NCI-H526 treated with DMSO at 0.1 percent for 48 hours (cell line): Measurements from ENCODE around the gene EYA4.
"Not testable (repeated sequence)": the region's sequence is repeated elsewhere in the genome, so short reads cannot be mapped to it uniquely, and the experiment has no call there.

Experiments
- DNase-seq: peaks from one replicate; lab custom pipeline; 2025; lab: John Stamatoyannopoulos, UW

Gene EYA4

GRCh38 chr6:133532908-133533307 is 291.8 kb downstream of the EYA4 start:
- no peak for DNase-seq

- no peak for DNase-seq
Measured at GRCh38 chr6:133539502-133540259, 298.5 kb downstream of the EYA4 start.

DNA sequence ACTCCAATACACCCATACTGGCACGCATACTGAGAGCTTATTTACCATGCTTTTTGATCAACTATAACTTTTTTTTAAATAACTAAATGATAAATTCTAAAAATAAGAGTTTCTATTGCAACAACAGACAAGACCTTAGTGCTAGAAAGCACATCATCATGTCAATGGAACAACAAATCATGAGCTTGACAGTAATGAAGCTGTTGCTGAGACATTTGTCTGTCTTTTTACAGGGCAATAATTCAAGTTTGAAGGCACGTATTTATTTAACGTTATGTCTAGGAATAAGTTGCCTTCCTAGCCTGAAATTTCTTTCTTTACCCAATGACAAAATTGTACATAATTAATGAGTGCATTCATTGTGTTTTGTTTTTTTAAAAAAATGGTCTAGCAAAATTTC is 299.2 kb downstream of the EYA4 start:
- no peak for DNase-seq

DNA sequence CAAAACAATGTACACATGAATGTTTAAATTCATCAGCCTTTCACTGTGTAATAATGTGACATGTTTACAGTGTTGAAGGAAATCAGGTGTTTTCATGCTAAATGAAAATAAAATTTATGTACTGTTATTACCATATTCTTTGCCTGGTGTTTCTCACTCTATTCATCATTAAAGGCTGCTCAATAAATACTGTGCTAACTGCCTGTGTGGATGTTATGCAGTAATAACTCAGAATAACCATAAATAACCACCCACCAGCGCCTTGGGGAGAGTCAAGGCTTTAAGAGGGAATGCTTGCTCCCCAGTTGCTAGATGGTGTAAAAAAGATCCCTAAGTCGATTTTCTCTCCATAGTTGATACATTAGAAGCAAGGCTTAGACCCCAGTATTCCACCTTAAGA is 299.9 kb downstream of the EYA4 start:
- DNase-seq: no peak

GRCh38 chr6:133542056-133542821 is 301.1 kb downstream of the EYA4 start:
- no peak for DNase-seq

- DNase-seq: no peak
Measured at GRCh38 chr6:133544419-133544818, 303.3 kb downstream of the EYA4 start.

DNA sequence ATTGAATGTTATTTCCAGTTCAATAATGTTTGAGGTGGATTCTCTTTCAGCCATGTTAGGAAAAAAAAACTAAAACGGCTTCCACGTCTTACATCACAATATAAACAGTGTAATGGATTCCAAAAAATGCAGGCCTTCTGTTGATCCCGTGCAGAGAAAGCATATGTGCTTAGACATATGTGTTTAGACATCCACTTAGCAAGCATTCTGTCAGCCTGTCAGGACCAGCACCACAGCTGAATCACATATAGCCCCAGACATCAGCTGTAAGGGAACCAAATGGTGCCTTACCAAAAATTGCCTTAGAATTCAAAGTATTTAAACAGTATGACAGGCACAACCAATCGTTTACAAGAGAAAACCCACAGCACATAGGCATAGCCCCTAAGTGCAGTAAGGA is 304.9 kb downstream of the EYA4 start:
- DNase-seq: no peak

GRCh38 chr6:133547136-133547535 is 306.0 kb downstream of the EYA4 start:
- DNase-seq: no peak

DNA sequence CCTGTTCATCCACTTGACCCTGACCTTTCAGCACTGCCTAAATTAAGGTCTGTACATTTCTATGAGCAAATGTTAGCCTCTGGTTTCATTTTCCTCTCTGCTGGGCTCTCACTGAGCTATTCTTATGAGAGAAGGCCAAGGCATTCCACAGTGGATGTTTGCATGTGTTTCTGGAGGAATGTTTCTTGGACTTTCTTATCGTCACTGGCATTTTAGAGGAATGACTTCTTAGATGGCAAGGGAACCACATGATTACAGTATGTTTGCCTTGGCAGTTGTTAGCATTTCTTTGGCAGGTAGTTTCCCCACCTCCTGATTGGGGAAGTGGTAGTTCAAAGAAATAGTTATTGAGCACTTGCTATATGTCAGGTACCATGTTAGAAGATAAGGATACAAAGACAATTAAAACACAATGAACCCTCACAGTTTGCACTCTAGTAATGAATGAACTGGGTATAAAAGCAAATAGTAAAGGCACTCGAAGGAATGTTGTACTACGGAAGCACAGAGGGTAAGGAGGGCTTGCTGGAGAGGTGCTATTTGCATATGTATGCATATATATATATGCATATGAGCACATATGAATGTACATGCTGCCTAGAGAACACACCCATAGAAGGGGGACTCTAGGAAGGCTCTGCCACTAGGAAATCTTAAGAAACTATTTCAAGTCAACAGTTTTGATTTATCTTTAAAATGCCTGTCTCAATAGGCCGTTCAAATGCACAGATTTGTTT is 307.4 kb downstream of the EYA4 start:
- DNase-seq: peak; percentile 7

- DNase-seq: no peak
Measured at GRCh38 chr6:133549371-133549801, 308.2 kb downstream of the EYA4 start.

GRCh38 chr6:133550026-133550425 is 308.9 kb downstream of the EYA4 start:
- DNase-seq: no peak

GRCh38 chr6:133551436-133551835 is 310.3 kb downstream of the EYA4 start:
- no peak for DNase-seq

- DNase-seq: no peak
Measured at GRCh38 chr6:133551847-133552341, 310.7 kb downstream of the EYA4 start.

DNA sequence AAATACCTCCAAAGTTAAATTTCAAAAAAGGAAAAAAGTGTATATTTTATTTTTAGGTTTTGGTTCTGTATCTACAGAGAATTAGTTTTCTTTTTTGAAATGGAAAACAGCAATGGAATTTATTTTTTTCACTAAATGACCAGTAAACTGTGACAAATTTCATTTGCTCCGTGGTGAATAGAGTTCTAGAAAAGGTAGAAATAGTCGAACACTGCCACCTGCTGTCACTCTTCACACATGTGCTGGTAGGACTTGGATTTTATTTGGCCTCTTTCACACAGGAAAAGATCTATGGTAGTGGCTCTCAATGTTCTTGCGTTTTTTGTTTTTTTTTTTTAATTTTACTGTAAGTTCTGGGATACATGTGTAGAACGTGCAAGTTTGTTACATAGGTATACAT is 312.5 kb downstream of the EYA4 start:
- DNase-seq: peak; percentile 11

DNA sequence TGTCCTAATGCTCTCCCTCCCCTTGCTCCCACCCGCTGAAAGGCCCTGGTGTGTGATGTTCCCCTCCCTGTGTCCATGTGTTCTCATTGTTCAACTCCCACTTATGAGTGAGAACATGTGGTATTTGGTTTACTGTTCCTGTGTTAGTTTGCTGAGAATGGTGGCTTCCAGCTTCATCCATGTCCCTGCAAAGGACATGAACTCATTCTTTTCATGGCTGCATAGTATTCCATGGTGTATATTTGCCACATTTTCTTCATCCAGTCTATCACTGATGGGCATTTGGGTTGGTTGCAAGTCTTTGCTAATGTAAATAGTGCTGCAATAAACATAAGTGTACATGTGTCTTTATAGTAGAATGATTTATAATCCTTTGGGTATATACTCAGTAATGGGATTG is 313.0 kb downstream of the EYA4 start:
- DNase-seq: not testable (repeated sequence)

DNA sequence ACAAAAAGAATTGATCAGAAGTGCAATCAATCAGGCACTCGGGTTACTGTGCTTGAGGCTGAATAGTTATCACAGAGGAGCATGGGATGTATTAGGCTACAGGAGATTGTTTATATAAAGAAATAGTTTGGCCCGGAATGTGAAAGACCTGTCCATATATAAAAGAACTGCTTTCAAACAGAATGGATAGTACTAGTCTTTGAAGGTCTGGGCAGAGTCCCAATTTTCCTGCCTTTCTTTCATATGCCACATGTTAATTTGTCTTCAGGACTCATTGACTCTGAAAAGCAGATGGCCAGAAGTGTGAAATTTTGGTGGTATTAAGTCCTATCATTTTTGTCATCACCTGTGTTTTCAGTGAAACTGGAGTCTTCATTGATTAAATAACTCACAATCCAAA is 314.5 kb downstream of the EYA4 start:
- no peak for DNase-seq

DNA sequence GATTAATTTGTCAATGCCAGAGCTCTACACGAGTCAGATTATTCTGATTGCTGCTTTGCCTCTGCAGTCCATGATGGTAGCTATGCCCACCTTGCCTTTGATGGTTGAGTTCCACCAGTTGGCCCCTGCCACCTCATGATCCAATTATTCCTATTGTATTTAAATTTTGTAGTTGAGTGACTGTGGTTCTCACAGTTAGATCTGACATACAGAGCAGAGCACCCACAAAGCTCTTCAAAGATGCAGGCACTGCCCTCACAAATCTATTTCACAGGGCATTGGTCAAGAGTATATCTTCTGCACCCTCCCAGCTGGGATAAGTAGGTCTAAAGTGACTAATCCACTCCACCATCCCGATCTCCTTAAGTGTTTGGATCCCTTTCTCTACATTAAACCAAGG is 318.8 kb downstream of the EYA4 start:
- DNase-seq: no peak

DNA sequence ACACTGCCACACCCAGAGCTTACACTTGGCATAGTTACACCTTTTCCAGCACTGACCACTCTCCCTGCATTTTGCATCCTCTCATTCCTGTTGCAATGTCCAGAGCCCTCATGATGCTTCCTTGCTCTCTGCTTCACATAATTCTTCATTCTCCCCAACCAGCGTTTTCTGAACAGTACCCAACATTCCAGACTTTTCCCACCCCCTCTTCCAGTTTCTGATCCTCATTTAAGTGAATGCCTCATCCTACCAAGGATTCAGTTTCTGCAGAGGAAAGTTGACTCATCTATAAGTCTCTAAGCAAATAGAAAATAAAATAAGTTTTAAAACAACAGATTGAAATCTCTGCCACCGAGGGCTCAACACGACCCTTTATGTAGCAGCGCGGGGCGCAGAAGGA is 326.5 kb downstream of the EYA4 start:
- DNase-seq: no peak

DNA sequence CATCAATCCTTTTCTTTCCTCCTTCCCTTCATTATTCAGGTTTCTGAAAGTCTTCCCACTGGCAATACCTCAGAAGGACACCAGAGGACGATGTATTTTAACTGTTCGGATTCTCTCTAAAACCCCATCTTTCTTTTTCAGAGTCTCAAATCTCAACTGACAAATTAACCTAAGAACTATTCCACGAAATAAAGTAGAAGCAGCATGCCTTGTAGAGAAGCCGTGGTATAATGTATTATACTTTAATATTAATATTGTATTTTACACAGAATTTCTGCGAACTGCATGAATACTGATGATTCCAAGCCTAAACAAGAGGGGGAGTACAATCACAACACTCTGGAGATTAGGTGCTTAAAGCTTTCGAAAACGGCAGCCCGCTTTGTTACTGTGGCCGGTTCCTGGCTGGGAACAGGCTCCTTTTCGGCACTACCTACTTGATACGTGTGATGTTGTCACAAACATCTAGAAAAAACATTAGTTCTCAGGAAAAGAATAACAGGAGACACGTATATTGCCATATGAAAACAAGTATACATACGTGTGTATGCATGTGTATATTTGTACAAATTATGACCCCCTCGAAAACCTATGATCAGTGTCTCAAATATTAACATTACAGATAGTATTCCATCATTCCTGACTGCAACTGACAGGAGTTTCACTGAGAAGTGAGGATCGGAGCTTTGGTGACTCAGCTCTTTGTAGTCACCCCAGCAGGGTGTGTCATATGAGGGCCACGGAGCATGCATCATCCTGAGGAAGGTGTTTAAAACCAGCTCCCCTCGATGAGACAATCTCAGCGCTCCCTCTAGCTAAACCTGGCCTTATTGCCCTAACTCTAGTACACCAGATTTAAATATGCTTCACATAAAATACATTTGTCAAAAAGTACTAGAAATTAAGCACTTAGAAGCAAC is 328.1 kb downstream of the EYA4 start:
- peak; percentile 63 for DNase-seq

DNA sequence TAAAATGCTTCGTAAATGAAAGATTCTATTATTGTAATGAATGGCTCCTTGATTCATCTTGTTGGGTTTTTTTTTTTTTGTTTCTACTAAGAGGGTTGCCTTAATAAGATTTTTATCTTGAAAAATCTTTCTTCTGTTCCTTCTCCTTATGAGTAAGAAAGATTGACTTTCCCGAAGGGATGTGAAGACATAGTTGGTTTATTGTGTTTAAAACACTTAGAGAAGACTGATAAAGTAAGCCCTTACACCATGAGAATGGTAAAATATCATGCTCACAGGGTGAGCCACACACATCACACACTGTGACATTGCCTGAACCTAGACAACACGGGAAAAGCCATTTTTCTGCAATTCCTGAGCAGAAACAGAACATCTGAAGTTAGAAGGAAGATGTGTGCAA is 330.5 kb downstream of the EYA4 start:
- no peak for DNase-seq

- no peak for DNase-seq
Measured at GRCh38 chr6:133577851-133578250, 336.7 kb downstream of the EYA4 start.
